DMS53 treated with DMSO at 0.1 percent for 48 hours (cell line): Measurements from ENCODE around the gene RYR1.
"Not testable (repeated sequence)": the region's sequence is repeated elsewhere in the genome, so short reads cannot be mapped to it uniquely, and the experiment has no call there.

ENCODE experiments used
- DNase-seq: peaks from one replicate; lab custom pipeline; 2025; ENCODE audit not compliant: unreplicated experiment; lab: John Stamatoyannopoulos, UW

RYR1 gene

GRCh38 chr19:38512277-38512676 lies 78.8 kb downstream of the RYR1 start:
- DNase-seq, result no peak

GRCh38 chr19:38513156-38513555 lies 79.7 kb downstream of the RYR1 start:
- not testable (repeated sequence) for DNase-seq

- DNase-seq, result no peak
Measured at GRCh38 chr19:38513762-38514167, 80.3 kb downstream of the RYR1 start.

GRCh38 chr19:38514812-38515633 lies 81.5 kb downstream of the RYR1 start:
- DNase-seq, result peak; percentile 31

- DNase-seq, result no peak
Measured at GRCh38 chr19:38515896-38516295, 82.4 kb downstream of the RYR1 start.

GRCh38 chr19:38516802-38517201 lies 83.3 kb downstream of the RYR1 start:
- DNase-seq, result no peak

- DNase-seq, result no peak
Measured at GRCh38 chr19:38517321-38517720, 83.8 kb downstream of the RYR1 start.

GRCh38 chr19:38517980-38518379 lies 84.5 kb downstream of the RYR1 start:
- DNase-seq, result not testable (repeated sequence)

- DNase-seq, result no peak
Measured at GRCh38 chr19:38519168-38519567, 85.7 kb downstream of the RYR1 start.

GRCh38 chr19:38519988-38520387 lies 86.5 kb downstream of the RYR1 start:
- DNase-seq, result no peak

- DNase-seq, result no peak
Measured at GRCh38 chr19:38522915-38523314, 89.4 kb downstream of the RYR1 start.

- DNase-seq, result no peak
Measured at GRCh38 chr19:38523319-38523718, 89.8 kb downstream of the RYR1 start.

- no peak for DNase-seq
Measured at GRCh38 chr19:38524369-38524768, 90.9 kb downstream of the RYR1 start.

- no peak for DNase-seq
Measured at GRCh38 chr19:38524994-38525634, 91.6 kb downstream of the RYR1 start.

- DNase-seq, result no peak
Measured at GRCh38 chr19:38526430-38526829, 92.9 kb downstream of the RYR1 start.

GRCh38 chr19:38527466-38528136 lies 94.1 kb downstream of the RYR1 start:
- no peak for DNase-seq

- DNase-seq, result no peak
Measured at GRCh38 chr19:38528213-38528755, 94.8 kb downstream of the RYR1 start.

- DNase-seq, result no peak
Measured at GRCh38 chr19:38528931-38529330, 95.4 kb downstream of the RYR1 start.

- no peak for DNase-seq
Measured at GRCh38 chr19:38531515-38531914, 98.0 kb downstream of the RYR1 start.

GRCh38 chr19:38532939-38533338 lies 99.4 kb downstream of the RYR1 start:
- DNase-seq, result no peak

- no peak for DNase-seq
Measured at GRCh38 chr19:38534574-38534973, 101.1 kb downstream of the RYR1 start.

GRCh38 chr19:38535212-38535611 lies 101.7 kb downstream of the RYR1 start:
- DNase-seq, result no peak
